HL-60 (cell line): ENCODE results near the gene GREB1.

Experiments
- CTCF ChIP-seq: IDR thresholded peaks from one replicate; pipeline ENCODE4 v1.5.1; 2011; ENCODE audit warnings: low read length, control low read depth, inconsistent platforms; ENCODE audit not compliant: insufficient read depth
- POLR2AphosphoS5 ChIP-seq: IDR thresholded peaks from 2 replicates; pipeline ENCODE4 v1.6.1; 2012; ENCODE audit warnings: low read depth
- REST ChIP-seq: IDR thresholded peaks from 2 replicates; pipeline ENCODE4 v1.6.1; 2012; ENCODE audit warnings: low read depth; ENCODE audit not compliant: insufficient replicate concordance

GRCh38 chr2:11676640-11677039, 142.8 kb downstream of the GREB1 start:
- TF ChIP-seq CTCF, result no peak
- TF ChIP-seq REST, result no peak
- no peak for TF ChIP-seq POLR2AphosphoS5
